GM23248 (cell line): Measurements from ENCODE around the gene MAFF. TPM values are rescaled to one million over a fixed set of nuclear protein-coding genes. Genes with fewer than 3 reads are reported as not detected.

Experiments
- DNase-seq: peaks from one replicate; pipeline ENCODE4 v3.0.0-alpha.2; 2015
- H2AFZ ChIP-seq: fragments of 200-600 bp; sonication (generic); 2 replicates; pipeline ENCODE4 v1.6.1; 2016; ENCODE audit warnings: antibody characterized with exemption
- H3F3A ChIP-seq: fragments of 200-600 bp; sonication (generic); 2 replicates; pipeline ENCODE4 v1.6.1; 2016; ENCODE audit warnings: mild to moderate bottlenecking, antibody characterized with exemption, mixed run types; ENCODE audit not compliant: insufficient read depth
- H3K27ac ChIP-seq: fragments of 200-600 bp; sonication (generic); 2 replicates; pipeline ENCODE4 v1.5.1; 2016; ENCODE audit warnings: mild to moderate bottlenecking
- H3K27me3 ChIP-seq: fragments of 200-600 bp; sonication (generic); replicated peaks from 2 replicates; pipeline ENCODE4 v1.6.1; 2016; ENCODE audit warnings: mild to moderate bottlenecking; ENCODE audit not compliant: insufficient read depth
- H3K36me3 ChIP-seq: fragments of 200-600 bp; sonication (generic); 2 replicates; pipeline ENCODE4 v1.6.1; 2016; ENCODE audit warnings: low read depth, mild to moderate bottlenecking
- H3K4me1 ChIP-seq: fragments of 200-600 bp; sonication (generic); 2 replicates; pipeline ENCODE4 v1.6.1; 2016; ENCODE audit warnings: mild to moderate bottlenecking; ENCODE audit not compliant: insufficient read depth
- H3K4me2 ChIP-seq: fragments of 200-600 bp; sonication (generic); one replicate; pipeline ENCODE4 v1.6.1; 2016; ENCODE audit warnings: mild to moderate bottlenecking; ENCODE audit not compliant: unreplicated experiment
- H3K4me3 ChIP-seq: fragments of 200-600 bp; sonication (generic); 2 replicates; pipeline ENCODE4 v1.5.1; 2016; ENCODE audit warnings: mild to moderate bottlenecking
- H3K79me2 ChIP-seq: fragments of 200-600 bp; sonication (generic); 2 replicates; pipeline ENCODE4 v1.6.1; 2016; ENCODE audit warnings: mild to moderate bottlenecking; ENCODE audit not compliant: insufficient read depth
- H3K9ac ChIP-seq: fragments of 200-600 bp; sonication (generic); 2 replicates; pipeline ENCODE4 v1.6.1; 2016; ENCODE audit warnings: mild to moderate bottlenecking
- H3K9me2 ChIP-seq: fragments of 200-600 bp; sonication (generic); 2 replicates; pipeline ENCODE4 v1.6.1; 2016; ENCODE audit warnings: mixed run types, mild to moderate bottlenecking, moderate library complexity; ENCODE audit not compliant: insufficient read depth
- H3K9me3 ChIP-seq: fragments of 200-600 bp; sonication (generic); one replicate; pipeline ENCODE4 v1.6.1; 2017; ENCODE audit warnings: low read depth
- H4K20me1 ChIP-seq: fragments of 200-600 bp; sonication (generic); 2 replicates; pipeline ENCODE4 v1.6.0; 2016; ENCODE audit not compliant: insufficient read depth
- EZH2 ChIP-seq: fragments of 200-600 bp; sonication (generic); IDR thresholded peaks from 2 replicates; pipeline ENCODE4 v1.6.1; 2018; ENCODE audit warnings: antibody characterized with exemption, mild to moderate bottlenecking; ENCODE audit not compliant: insufficient read depth, poor library complexity, severe bottlenecking
- EZH2phosphoT487 ChIP-seq: fragments of 200-600 bp; sonication (generic); IDR thresholded peaks from 2 replicates; pipeline ENCODE4 v1.6.1; 2018; ENCODE audit warnings: antibody characterized with exemption, moderate library complexity, mild to moderate bottlenecking, low read depth; ENCODE audit not compliant: insufficient read depth
- WGBS, 2 experiments: methylation state at CpG; one replicate each; pipeline ENCODE4 v1.1.6; 2015 to 2017; ENCODE audit warnings: low lambda C conversion rate in 2 of 2, low coverage in 1 of 2; ENCODE audit errors: missing lambda C conversion rate in 2 of 2; 5-methylcytosine and 5-hydroxymethylcytosine counted together
- in situ Hi-C: fragments of 300-500 bp; cut with MboI; formaldehyde crosslinking; loops from 2 replicates; pipeline ENCODE4 v1.15.0; 2020
- polyA plus RNA-seq: library from polyadenylated mRNA; unstranded; fragments of >200 nt; fragmentation: Nextera tagmentation; extraction: Ambion mirVana; gene quantifications from 2 replicates; pipeline ENCODE4 v1.2.1, GENCODE V29; 2016
- total RNA-seq: library from RNA; depleted of rRNA; stranded (reverse); fragments of >200 nt; shearing (Covaris generic); gene quantifications from 2 replicates; pipeline ENCODE4 v1.2.3, GENCODE V29; 2014

Gene MAFF
- total and polyA plus RNA-seq, 2 experiments from 2014 or later: 34.6 to 68.1 TPM

GRCh38 chr22:38187413-38188212 is 14.2 kb upstream of the MAFF start:
- WGBS, 2 experiments: 69 to 71% methylated on average over 10 of the region's 10 CpGs
- TF ChIP-seq EZH2: no peak
- no peak for TF ChIP-seq EZH2phosphoT487

GRCh38 chr22:38189104-38189503 is 12.7 kb upstream of the MAFF start:
- in situ Hi-C loops: no loop called here
- whole genome bisulfite sequencing, 2 experiments: 60 to 64% methylated on average over 2 to 3 of the region's 3 CpGs
- no peaks in the 10 kb centered on the region for H3F3A ChIP-seq
- H3K27me3 ChIP-seq: no peaks in the 10 kb centered on the region
- H3K27ac ChIP-seq: no peak overlapping the region
- H3K4me3 ChIP-seq: no peak overlapping the region
- TF ChIP-seq EZH2: no peak
- no peak for TF ChIP-seq EZH2phosphoT487
- no peak overlapping the region for H3K9ac ChIP-seq
- no peaks in the 10 kb centered on the region for H3K9me2 ChIP-seq
- H3K4me2 ChIP-seq: no peak overlapping the region
- no peaks in the 10 kb centered on the region for H3K4me1 ChIP-seq
- no peak overlapping the region for H2AFZ ChIP-seq
- H3K79me2 ChIP-seq: no peaks in the 10 kb centered on the region
- H3K9me3 ChIP-seq: no peaks in the 10 kb centered on the region
- no peaks in the 10 kb centered on the region for H3K36me3 ChIP-seq
- no peaks in the 10 kb centered on the region for H4K20me1 ChIP-seq
- DNase-seq: no peak

More at GRCh38 chr22:38187413-38188212, 14.2 kb upstream of the MAFF start:
- H3K9me3 ChIP-seq: no peaks in the 10 kb centered on the region
- no peaks in the 10 kb centered on the region for H4K20me1 ChIP-seq
- H3K27ac ChIP-seq: no peak overlapping the region
- no peak overlapping the region for H3K4me3 ChIP-seq
- no peaks in the 10 kb centered on the region for H3K27me3 ChIP-seq
- no peaks in the 10 kb centered on the region for H3F3A ChIP-seq
- no peaks in the 10 kb centered on the region for H3K79me2 ChIP-seq
- in situ Hi-C loops: no loop called here
- no peak overlapping the region for H2AFZ ChIP-seq
- no peaks in the 10 kb centered on the region for H3K36me3 ChIP-seq
- DNase-seq: no peak
- H3K4me2 ChIP-seq: no peak overlapping the region
- H3K9me2 ChIP-seq: no peaks in the 10 kb centered on the region
- H3K4me1 ChIP-seq: no peaks in the 10 kb centered on the region
- H3K9ac ChIP-seq: no peak overlapping the region

GRCh38 chr22:38190581-38190980 is 11.2 kb upstream of the MAFF start:
- Histone ChIP-seq H3K9me2 (no peaks in the 10 kb centered on the region), H3K9ac (no peak overlapping the region), H4K20me1 (no peaks in the 10 kb centered on the region), H3K4me2 (no peak overlapping the region), H3K27ac (no peak overlapping the region), H2AFZ (no peak overlapping the region), H3K79me2 (no peaks in the 10 kb centered on the region), H3K27me3 (no peaks in the 10 kb centered on the region), H3F3A (no peaks in the 10 kb centered on the region), H3K36me3 (no peaks in the 10 kb centered on the region), H3K4me3 (no peak overlapping the region), H3K4me1 (no peaks in the 10 kb centered on the region), H3K9me3 (no peaks in the 10 kb centered on the region)
- DNase-seq: no peak
- 44 to 45% methylated on average over 6 of the region's 6 CpGs for WGBS, 2 experiments
- no peak for TF ChIP-seq EZH2phosphoT487
- no peak for TF ChIP-seq EZH2
- in situ Hi-C loops: no loop called here

- no peak overlapping the region for H3K9ac ChIP-seq
- H3K9me2 ChIP-seq: no peaks in the 10 kb centered on the region
- no peaks in the 10 kb centered on the region for H3K27me3 ChIP-seq
- H3K27ac ChIP-seq: no peak overlapping the region
- H3K79me2 ChIP-seq: no peaks in the 10 kb centered on the region
- no peak for DNase-seq
- no peaks in the 10 kb centered on the region for H3K9me3 ChIP-seq
- no peak overlapping the region for H3K4me3 ChIP-seq
- H3K4me1 ChIP-seq: no peaks in the 10 kb centered on the region
- no peaks in the 10 kb centered on the region for H3F3A ChIP-seq
- H4K20me1 ChIP-seq: no peaks in the 10 kb centered on the region
- no peak for TF ChIP-seq EZH2phosphoT487
- TF ChIP-seq EZH2: no peak
- in situ Hi-C loops: no loop called here
- no peak overlapping the region for H3K4me2 ChIP-seq
- 91 to 94% methylated on average over 14 of the region's 14 CpGs for WGBS, 2 experiments
- H3K36me3 ChIP-seq: no peaks in the 10 kb centered on the region
- no peak overlapping the region for H2AFZ ChIP-seq
Observed at GRCh38 chr22:38191055-38191454, 10.7 kb upstream of the MAFF start.
